Erythroblast (primary cell): ENCODE measurements around the gene PRRT2.

Source experiments
- GATA1 ChIP-seq: IDR thresholded peaks from 2 replicates; pipeline ENCODE4 v1.6.1; 2011; ENCODE audit warnings: low read depth, mild to moderate bottlenecking, control low read depth, low read length, moderate library complexity
- POLR2A ChIP-seq: IDR thresholded peaks from 2 replicates; pipeline ENCODE4 v1.6.1; 2011; ENCODE audit warnings: mild to moderate bottlenecking, low read length

DNA sequence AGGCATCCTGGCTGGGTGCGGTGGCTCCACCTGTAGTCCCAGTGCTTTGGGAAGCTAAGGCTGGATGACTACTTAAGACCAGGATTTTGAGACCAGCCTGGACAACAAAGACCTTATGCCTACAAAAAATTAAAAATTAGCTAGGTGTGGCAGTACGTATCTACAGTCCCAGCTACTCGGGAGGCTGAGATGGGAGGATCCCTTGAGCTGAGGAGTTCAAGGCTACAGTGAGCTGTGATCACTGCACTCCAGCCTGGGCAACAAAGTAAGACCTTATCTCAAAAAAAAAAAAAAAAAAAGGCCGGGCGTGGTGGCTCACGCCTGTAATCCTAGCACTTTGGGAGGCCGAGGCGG, 14.3 kb downstream of the PRRT2 start:
- no peak for TF ChIP-seq POLR2A
- no peak for TF ChIP-seq GATA1
